ENCODE data around the gene SSBP4. TPM values are rescaled to one million over a fixed set of nuclear protein-coding genes. Genes with fewer than 3 reads are reported as not detected.

SSBP4 gene
- total and polyA plus RNA-seq, 4 donors, result 4.0 to 19.0 (median 11.5) TPM

GRCh38 chr19:18437491-18438330, 18.5 kb downstream of the SSBP4 start, which contains the start of gene ISYNA1:
ISYNA1 (minus strand) TSS chr19:18438133; CDS start chr19:18437979, 154 bp downstream.
- TF ChIP-seq YY1 (IDR thresholded peaks at IDR 0.05) (no peak), GABPA (IDR thresholded peaks at IDR 0.05 in 1 of 2, conservative IDR thresholded peaks at IDR 0.05 in 1 of 2) (no peak), ATF3 (IDR thresholded peaks at IDR 0.05) (no peak), FOXA2 (IDR thresholded peaks at IDR 0.05) (no peak), EGR1 (IDR thresholded peaks at IDR 0.05; ENCODE audit: low read depth in 2 of 2) (no peak), RXRA (IDR thresholded peaks at IDR 0.05) (no peak), SP1 (IDR thresholded peaks at IDR 0.05) (no peak), MAX (IDR thresholded peaks at IDR 0.05) (no peak), CTCF (IDR thresholded peaks at IDR 0.05; ENCODE audit: low read depth, low read length, missing input control) (no peak), JUND (IDR thresholded peaks at IDR 0.05) (no peak), HNF4A (conservative IDR thresholded peaks at IDR 0.05) (no peak), NR2F2 (IDR thresholded peaks at IDR 0.05) (no peak), ZBTB33 (IDR thresholded peaks at IDR 0.05) (no peak), RAD21 (IDR thresholded peaks at IDR 0.05) (no peak), FOXA1 (IDR thresholded peaks at IDR 0.05) (no peak), HNF4G (IDR thresholded peaks at IDR 0.05) (no peak)
- DNase-seq (ENCODE audit: low spot score), result peak; percentile 68
- 3% methylated on average over 99 of the region's 99 CpGs for WGBS

GRCh38 chr19:18438331-18439024, 19.3 kb downstream of the SSBP4 start:
- Histone ChIP-seq H3K4me3 (ENCODE audit: low read depth in 1 of 3, low read length in 3 of 3) (peak overlapping the region in 1 of 3 donors; percentile 48), H3K36me3 (ENCODE audit: control insufficient read depth in 4 of 4, insufficient read depth in 3 of 4, low read depth in 1 of 4, low read length in 3 of 4) (peaks cover 0 to 3% (median under 1%) of the 10 kb centered on the region in 4 donors), H3K27ac (ENCODE audit: low read depth in 1 of 2, low read length in 2 of 2) (peak overlapping the region; percentile 1 to 29), H3K27me3 (ENCODE audit: control insufficient read depth in 4 of 4, insufficient read depth in 4 of 4, low read length in 3 of 4) (no peaks in the 10 kb centered on the region), H3K9ac (ENCODE audit: low read depth in 1 of 2, low read length in 2 of 2) (no peak overlapping the region), H3K4me1 (ENCODE audit: control insufficient read depth in 4 of 4, insufficient read depth in 4 of 4, low read length in 3 of 4) (peaks cover 3 to 26% (median 9%) of the 10 kb centered on the region in 4 donors), H3K9me3 (ENCODE audit: control insufficient read depth in 4 of 4, low read length in 3 of 4) (no peaks in the 10 kb centered on the region)
- WGBS, result 45% methylated on average over 24 of the region's 24 CpGs
- no peak for DNase-seq (ENCODE audit: low spot score)
- TF ChIP-seq NR2F2 (IDR thresholded peaks at IDR 0.05) (peak; percentile 74), RXRA (IDR thresholded peaks at IDR 0.05) (no peak)

More at GRCh38 chr19:18437491-18438330, 18.5 kb downstream of the SSBP4 start, which contains the start of gene ISYNA1:
- peaks cover 3 to 31% (median 13%) of the 10 kb centered on the region in 4 donors for H3K4me1 ChIP-seq (ENCODE audit: control insufficient read depth in 4 of 4, insufficient read depth in 4 of 4, low read length in 3 of 4)
- H3K4me3 ChIP-seq (ENCODE audit: low read depth in 1 of 3, low read length in 3 of 3), result peak within 1 kb of the TSS in 2 of 3 donors; percentile 37 to 48
- H3K9ac ChIP-seq (ENCODE audit: low read depth in 1 of 2, low read length in 2 of 2), result no peak within 1 kb of the TSS
- H3K27me3 ChIP-seq (ENCODE audit: control insufficient read depth in 4 of 4, insufficient read depth in 4 of 4, low read length in 3 of 4), result no peaks in the 10 kb centered on the region
- H3K9me3 ChIP-seq (ENCODE audit: control insufficient read depth in 4 of 4, low read length in 3 of 4), result no peaks in the 10 kb centered on the region
- H3K36me3 ChIP-seq (ENCODE audit: control insufficient read depth in 4 of 4, insufficient read depth in 3 of 4, low read depth in 1 of 4, low read length in 3 of 4), result no peaks in the 10 kb centered on the region
- H3K27ac ChIP-seq (ENCODE audit: low read depth in 1 of 2, low read length in 2 of 2), result peak within 1 kb of the TSS; percentile 71 to 79
